ENCODE data around the gene CAPN15. TPM values are rescaled to one million over a fixed set of nuclear protein-coding genes. Genes with fewer than 3 reads are reported as not detected.

Gene CAPN15
- total and polyA plus RNA-seq, 2 of the 4 experiments (the other 2 are of a cell fraction), result 9.3 to 24.3 TPM

DNA sequence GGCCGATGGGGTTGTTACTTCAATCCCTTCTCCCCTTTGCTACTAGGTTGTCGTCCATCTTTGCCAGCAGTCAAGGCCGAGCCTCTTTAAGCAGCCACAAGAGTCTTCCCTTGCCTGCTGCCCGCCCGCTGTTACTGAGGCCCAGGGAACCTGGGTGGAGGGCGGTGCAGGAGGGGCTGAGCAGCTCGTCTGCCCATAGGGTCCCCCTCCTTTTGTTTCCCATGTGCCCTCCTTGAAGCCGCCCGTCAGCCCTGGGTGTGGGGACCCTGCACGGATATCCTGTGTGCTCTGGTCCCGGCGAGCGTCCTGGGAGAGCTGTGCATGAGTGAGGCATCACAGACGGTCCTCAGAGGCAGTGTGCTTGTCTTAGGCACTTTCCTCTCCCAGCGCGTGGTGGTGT lies 37.9 kb upstream of the CAPN15 start:
- no peak overlapping the region for H2BK5ac ChIP-seq (ENCODE audit: low read depth, low read length, poor library complexity, severe bottlenecking)
- no peak overlapping the region for H3K56ac ChIP-seq (ENCODE audit: extremely low read depth, insufficient read depth, low read length)
- TF ChIP-seq BHLHE40 (IDR thresholded peaks at IDR 0.05; ENCODE audit: low read depth, low read length), result no peak
- dilution Hi-C loops (cut with HindIII; ENCODE audit: low sequenced_read_pairs, unreplicated experiment) (no loop called here), in situ Hi-C loops (cut with MboI; ENCODE audit: low sequenced_read_pairs) (no loop called here), intact Hi-C loops (cut with micrococcal nuclease) (loop anchor here (10.0 kb wide), 1 partner anchor 95 kb away; the partner anchor contains the start of gene NME4)
- H2BK120ac ChIP-seq (ENCODE audit: low read depth, low read length), result no peak overlapping the region
- H3K4me1 ChIP-seq (ENCODE audit: control insufficient read depth, insufficient read depth, low read length), result no peaks in the 10 kb centered on the region; the same call in 1 of the 2 replicates
- no peak overlapping the region for H2AK5ac ChIP-seq (ENCODE audit: low read depth, low read length)
- no peak overlapping the region for H2BK20ac ChIP-seq (ENCODE audit: low read depth, low read length)
- H2AK9ac ChIP-seq (replicated peaks; ENCODE audit: low read depth, low read length, poor library complexity), result no peak overlapping the region
- ATAC-seq (ENCODE audit: low read depth) (no peak), DNase-seq (no peak)
- no peak overlapping the region for H2AFZ ChIP-seq (replicated peaks; ENCODE audit: low read length, poor library complexity)
- H3K4ac ChIP-seq (ENCODE audit: low read depth, low read length), result no peak overlapping the region
- H2BK15ac ChIP-seq (ENCODE audit: low read depth, low read length), result no peak overlapping the region
- no peak overlapping the region for H3K14ac ChIP-seq (replicated peaks; ENCODE audit: low read depth, low read length)
- no peak overlapping the region for H3K4me2 ChIP-seq (ENCODE audit: low read depth, low read length)
- peaks cover 29% of the 10 kb centered on the region for H3K36me3 ChIP-seq (ENCODE audit: control insufficient read depth, insufficient read depth, low read length)
- H3K4me3 ChIP-seq (ENCODE audit: insufficient read depth, low read depth, low read length), result no peak overlapping the region
- H3K27me3 ChIP-seq (ENCODE audit: control insufficient read depth, insufficient read depth, low read length), result no peaks in the 10 kb centered on the region
- no peak overlapping the region for H4K5ac ChIP-seq (ENCODE audit: low read depth, low read length)
- peaks cover 4% of the 10 kb centered on the region; the same call in 1 of the 2 replicates for H3K9me1 ChIP-seq (ENCODE audit: insufficient read depth, low read length)
- peaks cover 0 to 11% of the 10 kb centered on the region in 2 experiments; a peak in 1 of 4 replicates for H3K79me1 ChIP-seq (ENCODE audit: low read depth in 1 of 2, low read length in 2 of 2)
- H4K20me1 ChIP-seq (ENCODE audit: insufficient read depth, low read length), result peaks cover 4% of the 10 kb centered on the region; the same call in 1 of the 2 replicates
- no peaks in the 10 kb centered on the region for H3K9me3 ChIP-seq (ENCODE audit: control insufficient read depth, insufficient read depth, low read length)
- POLR2A ChIA-PET (ENCODE audit: unreplicated experiment), result no interaction called here
- no peak overlapping the region for H3K9ac ChIP-seq (ENCODE audit: low read depth, low read length)
- H3K23ac ChIP-seq (ENCODE audit: low read depth, low read length), result no peak overlapping the region
- H3K18ac ChIP-seq (ENCODE audit: low read depth, low read length), result no peak overlapping the region
- no CpG with 5 or more reads among the region's 16 CpGs for WGBS, 2 experiments (ENCODE audit: extremely low coverage in 2 of 2, insufficient read length in 1 of 2)
- no peak overlapping the region for H4K91ac ChIP-seq (ENCODE audit: insufficient read depth, low read depth, low read length)
- no peak overlapping the region for H4K8ac ChIP-seq (ENCODE audit: low read depth in 2 of 2, low read length in 2 of 2)
- CTCF ChIA-PET, result no interaction called here
- BruUV-seq (replicated peaks), result no TSS peak
- no peak overlapping the region for H3K27ac ChIP-seq (ENCODE audit: insufficient read depth, low read length)

Measured in IMR-90 (cell line).